ENCODE data around the gene ATP8B3.
A peak's percentile ranks its signal among the peaks of the same experiment; 100 is the strongest.

ATP8B3 gene

DNA sequence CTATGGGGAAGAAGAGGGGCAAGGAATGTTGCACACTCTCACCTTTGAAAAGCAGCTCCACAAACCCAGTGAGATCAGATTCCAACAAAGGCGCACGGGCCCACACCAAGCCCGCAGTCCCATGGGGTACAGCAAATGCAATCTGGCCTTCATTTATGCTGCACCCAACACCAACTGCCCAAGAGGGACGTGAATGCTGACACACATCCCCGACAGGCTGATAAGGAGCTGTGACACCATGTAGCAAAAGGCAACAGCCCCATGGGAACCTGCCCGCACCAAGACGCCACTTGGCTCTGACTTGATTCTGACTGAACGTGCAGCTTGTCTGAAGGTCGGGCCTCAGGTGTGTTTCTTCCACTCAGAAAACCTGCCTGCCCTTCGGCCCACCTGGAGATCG is 18.9 kb upstream of the ATP8B3 start:
- no peak for DNase-seq

DNA sequence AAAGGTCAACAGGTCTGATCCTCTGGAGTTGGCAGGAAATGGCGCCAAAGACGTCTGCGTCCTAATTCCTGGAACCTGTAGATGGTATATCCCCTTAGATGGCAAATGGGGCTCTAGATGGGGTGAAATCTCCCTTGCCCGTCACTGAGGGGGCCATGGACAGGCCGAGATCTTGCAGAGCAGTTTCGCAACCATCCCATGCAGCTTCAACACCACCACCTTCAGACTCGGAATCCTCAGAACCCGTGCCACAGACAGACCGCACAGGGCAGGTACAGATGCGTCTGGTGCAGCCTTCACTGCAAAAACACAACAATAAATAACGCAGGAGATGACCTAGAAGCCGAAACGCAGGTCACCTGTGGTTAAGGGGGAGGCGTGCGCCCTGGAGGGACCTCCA is 18.5 kb upstream of the ATP8B3 start:
- DNase-seq = no peak

DNA sequence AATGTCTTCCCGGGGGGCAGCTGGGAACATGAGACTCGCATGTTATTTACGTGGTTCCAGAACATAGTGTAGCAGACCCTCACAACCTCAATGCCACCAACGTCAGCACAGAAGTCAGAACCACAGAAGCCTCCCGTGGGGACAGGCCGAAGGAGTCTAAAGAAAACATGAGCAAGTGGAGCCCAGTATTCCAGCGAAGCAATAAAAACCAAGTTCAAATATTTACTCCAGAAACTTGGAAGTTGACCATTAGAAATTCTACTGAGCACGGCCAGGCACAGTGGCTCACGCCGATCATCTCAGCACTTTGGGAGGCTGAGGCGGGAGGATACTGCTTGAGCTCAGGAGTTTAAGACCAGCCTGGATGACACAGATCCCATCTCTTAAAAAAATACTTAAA is 17.9 kb upstream of the ATP8B3 start:
- no peak for DNase-seq

DNA sequence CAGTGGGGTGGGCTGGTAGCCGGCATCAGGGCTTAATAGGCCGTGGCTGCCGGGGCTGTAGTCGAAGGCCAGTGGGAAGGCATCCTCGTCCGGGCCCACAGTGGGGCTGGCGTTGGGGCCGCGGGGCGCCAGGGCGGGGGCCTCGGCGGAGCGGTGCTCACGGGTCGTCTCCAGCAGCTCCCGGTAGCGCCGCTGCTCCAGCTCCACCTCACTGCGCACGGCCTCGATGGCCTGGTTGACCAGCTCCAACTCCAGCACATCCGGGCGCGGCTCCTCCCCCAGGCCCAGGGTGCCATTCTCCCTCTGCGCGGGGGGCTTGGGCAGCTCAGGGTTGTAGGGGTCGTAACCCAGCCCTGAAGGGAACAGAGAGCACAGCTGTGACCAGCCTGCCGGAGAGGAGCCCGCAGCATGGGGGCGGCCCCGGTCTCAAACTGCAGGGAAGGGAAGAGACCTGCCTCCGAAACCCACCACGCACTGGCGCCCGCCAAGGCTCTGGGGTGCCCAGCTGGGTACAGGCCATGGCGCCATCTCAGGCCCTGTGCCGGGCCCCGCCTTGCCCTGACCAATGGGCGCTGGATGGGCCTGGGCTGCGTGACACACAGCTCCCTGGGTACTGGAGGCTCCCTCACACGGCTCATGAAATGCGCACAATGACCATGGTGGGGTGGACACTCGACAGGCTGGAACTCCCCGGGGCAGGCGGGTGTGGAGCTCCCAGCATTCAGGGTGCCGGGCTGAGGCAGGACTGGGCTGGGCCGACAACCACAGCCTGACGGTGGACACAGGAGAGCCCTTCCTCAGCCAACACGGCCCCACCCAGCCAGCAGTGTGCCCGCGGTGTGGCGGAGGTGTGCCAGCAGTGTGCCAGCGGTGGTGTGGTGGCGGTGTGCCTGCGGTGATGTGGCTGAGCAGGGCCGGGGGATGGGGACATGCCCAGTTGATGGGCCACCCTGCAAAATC is 16.5 kb upstream of the ATP8B3 start:
- DNase-seq = no peak

DNA sequence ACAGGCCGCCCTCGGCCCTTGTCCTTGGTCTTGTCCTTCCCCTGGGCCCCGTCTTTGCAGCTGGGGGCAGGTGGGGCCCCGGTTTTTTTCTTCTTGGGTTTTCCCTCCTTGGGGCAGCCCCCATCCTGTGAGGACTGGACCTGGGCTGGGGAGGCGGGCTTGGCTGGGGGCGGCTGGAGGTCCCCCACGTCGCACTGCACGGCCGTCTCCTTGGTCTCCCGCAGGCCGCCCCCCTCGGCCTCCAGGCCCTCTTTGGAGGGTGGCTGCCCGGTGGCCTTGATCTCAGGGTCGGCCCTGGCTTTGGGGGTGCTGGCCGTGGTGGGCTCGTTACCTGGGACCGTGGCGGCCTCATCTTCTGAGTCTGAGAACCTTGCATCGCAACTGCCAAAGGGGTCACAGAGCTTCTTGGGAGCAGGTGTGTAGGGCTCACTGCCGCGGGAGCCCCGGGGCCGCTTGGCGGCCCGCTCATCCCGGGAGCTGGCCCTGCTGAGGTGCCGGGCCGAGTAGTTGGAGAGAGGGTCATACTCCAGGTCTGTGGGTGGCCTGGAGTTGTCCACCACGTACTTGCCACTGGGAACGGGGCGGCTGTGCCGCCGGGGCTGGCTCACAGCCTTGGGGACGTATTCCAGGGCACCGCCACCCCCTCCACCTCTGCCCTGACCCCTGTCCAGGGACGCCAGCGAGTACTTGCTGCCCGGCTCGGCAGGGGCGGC is 15.6 kb upstream of the ATP8B3 start:
- no peak for DNase-seq

DNA sequence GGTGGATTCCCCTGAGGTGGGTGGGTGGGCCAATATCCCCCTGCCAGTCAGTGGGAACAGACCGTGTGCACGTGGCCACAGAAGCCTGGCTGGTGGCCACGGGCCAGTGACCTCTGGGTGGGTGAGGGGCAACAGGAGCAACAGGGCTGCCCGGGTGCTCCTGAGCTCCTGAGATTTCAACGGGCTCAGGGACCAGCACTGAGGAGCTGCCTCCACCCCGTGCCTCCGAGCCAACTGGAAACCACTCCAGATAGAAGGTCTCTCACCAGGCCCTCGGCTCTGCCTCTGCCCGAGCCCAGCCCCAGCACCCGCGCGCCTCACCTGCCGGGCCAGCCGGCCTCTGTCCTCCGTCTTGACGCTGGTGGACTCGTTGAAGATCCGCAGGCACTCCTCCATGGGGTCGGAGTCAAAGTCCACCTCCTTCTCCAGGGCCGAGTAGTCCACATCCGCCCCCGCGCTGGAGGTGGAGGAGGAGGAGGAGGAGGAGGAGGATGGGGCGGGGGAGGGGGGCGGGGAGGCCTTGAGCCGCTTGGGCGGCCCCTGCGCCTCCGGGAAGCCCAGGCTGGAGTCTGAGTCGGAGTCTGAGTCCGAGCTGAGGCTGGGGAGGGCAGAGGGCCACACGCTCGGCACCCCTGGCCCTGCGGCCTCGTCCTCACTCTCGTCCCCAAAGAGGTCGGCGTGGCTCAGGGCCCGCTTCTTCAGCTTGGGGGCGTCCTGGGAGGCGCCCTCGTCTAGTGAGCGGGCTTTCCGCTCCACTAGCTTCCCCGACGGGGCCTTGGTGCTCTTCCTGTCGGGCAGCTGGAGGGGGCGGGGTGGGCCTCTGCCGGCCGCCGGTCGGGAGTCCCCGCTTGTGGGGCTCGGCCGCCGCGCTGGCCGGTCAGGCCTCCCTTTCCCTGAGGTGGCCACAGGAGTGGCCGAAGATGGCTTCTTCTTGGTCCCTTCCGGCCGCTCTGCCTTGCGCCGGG is 14.8 kb upstream of the ATP8B3 start:
- no peak for DNase-seq

DNA sequence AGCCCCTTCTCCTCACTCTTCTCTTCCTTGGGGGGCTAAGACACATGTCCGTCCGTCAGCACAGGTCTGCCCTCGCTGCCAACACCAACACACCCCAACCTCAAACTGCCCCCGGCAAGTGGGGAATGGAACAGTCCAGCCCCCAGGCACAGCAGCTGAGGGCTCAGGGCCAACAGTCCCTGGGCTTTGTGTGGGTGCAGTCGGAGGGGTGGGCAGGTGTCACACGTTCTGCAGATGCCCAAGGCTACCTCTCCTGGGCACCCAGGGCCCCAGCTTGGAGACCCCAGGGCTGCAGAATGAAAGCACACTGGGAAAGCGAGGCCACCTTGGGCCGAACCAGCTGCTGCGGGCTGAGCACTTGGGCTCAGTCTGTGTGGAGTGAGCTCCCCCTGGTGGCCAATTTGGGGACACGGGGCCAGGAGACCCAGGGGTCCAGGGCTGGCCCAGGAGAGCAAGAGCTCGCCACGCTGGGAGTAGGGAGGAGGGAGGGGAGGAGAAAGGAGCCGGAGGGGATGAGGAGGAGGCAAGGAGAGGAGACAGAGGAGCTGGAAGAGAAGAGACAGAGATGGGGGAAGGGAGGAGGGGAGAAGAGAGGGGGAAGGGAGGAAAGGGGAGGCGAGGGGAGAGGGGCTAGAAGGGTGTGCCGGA is 14.0 kb upstream of the ATP8B3 start:
- peak; percentile 40 for DNase-seq

DNA sequence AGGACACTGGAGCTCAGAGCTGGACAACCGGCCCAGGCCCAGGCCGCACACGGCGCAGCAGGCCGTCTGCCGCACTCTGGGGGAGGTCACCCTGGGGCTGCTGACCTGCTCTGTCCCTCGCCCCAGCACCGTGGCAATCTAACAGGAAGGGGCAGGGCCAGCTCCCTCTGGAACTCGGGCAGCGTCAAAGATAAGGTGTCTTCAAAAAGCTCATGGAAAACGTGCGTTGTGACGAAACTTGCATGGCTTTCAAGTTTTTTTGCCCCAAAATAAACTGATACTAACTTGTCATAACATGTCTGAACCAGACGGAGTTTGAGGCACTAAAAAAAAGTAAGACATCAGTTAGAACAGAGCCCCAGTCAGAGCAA is 12.2 kb upstream of the ATP8B3 start:
- no peak for DNase-seq

DNA sequence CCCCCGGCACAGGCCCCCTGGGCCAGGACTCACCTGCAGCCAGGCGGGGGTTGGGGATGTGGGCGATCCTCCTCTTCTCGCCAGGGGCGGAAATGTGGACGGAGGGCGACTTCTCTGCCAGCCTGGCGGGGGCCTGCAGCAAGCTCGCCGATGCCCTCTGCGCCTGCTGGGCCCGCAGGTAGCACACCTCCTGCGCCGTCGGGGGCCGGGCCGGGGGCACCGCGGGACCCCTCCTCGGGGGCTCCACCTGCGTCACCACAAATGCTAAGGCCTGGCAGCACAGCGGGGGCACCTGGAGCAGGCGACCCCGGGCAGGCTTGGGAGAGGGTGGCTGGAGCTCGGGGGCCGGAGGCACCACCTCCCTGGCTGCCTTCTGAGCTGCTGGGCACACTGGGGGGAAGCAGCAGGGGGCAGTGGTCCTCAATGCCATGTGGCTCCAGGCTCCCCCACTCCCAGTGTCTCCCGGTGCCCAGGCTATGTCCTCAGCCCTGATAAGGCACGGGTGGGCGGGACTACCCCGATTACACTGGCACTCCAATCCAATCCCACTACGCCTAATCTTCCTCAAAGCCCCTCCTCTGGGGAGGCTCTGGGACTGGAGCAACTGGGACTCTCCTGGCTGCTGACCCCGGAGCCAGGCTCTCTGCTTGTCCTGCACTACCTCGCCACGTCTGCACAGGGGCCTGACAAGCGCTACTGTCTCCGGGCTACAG is 11.6 kb upstream of the ATP8B3 start:
- DNase-seq = no peak

DNA sequence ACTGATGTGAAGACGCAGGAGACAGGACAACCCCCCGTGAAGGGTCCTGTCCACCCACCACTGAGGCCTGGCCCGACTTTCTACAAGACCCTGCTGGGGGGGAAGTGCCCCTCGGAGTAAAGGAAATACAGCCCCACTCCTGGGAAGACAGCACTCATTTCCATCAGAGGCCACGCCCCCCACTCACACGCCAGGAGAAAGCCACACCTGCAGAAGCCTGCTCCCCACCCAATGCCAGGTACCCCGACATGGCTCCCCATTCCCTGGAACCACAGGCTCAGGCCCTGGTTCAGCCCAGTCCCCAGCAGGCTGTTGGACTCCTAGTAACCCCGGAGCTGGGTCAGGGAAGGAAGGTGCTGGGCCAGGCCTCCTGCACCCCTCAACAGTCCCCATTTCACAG is 10.9 kb upstream of the ATP8B3 start:
- DNase-seq = no peak

DNA sequence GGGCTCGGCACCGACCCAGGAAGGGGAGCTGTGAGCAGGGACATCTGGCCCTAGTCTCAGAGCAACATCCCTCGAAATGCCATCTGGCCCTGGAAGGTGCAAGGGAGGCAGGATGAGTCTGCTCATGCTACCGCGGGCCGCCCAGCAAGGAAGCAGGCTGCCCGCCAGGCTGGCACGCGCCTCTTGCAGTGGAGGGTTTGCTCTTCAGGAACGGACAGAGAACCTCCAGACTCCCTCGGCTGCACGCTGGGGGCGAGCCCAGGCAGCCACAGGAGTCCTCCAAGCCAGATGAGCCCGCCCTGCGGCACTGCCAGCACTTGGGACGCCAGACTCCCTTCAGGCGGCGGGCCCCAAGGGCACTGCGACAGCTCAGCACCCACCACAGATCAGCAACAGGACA is 10.1 kb upstream of the ATP8B3 start:
- DNase-seq = no peak

DNA sequence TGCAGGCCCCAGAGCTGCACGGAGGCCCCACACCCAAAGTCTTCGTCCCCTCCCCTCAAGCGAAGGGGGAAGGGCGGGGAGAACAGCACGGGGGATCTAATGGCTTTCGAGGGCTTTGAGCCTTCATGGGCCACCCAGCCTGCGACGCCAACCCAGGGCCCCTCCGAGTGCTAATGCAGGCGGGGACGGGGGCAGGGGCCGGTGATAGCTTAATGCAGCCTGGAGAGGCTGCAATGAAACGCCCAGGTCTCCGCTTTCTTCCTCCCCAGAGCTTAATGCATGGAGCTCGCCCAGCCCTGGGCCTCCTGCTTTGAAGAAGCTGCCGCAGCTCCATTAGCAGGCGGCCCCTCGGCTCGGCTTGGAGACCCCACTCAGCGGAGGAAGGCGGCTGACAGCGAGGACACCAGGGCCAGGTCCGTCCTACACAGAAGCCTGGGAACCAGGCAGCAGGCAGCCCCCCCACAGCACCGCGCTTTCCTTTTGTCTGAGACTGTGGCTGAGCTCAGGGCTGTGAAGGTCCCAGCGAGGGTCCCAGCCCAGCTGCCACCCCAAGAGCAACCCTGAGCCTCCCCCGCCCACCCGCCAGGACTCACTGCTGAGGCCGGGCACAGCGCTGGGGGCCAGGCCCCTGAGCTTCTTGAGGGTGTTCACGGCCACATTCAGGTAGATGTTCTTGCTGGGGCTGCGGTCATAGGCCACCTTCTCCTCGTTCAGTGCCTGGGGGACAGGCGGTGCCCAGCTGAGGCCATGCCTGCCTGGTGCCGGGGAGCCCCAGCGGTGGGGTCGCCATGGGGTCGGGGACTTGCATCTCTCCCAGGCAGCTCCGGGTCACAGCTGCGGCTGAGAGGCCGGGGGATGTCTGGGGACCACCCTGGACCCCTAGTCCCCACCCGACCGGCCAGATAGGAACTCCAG is 7.5 kb upstream of the ATP8B3 start:
- no peak for DNase-seq

DNA sequence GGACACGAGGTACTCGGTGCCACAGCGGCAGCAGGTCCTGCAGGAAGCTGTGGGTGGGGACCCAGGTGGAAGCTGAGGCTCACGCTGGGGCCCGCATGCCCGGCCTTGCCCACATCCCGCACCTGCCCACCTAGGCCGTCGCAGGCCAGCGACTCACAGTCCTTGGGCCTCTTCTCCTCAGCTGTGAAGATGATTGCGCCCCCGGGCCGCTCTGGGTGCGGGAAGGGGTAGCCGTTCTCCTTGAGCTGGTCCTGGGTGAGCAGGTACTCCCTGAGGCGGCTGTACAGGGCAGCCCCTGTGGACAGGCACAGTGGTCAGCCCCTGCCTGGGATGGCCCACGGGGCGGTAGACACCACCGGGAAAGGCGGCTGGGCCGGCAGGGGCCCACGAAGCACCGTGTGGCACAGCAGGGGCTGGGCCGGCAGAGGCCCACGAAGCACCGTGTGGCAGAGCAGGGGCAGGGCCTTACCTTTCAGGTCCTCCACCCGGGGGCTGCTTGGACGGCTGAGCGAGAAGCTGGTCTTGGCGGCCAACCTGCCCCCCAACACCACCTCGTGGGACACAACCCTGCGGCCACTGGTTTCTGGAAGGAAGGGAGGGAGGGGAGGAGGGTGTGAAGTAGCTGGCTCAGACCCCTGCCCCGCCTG is 6.6 kb upstream of the ATP8B3 start:
- no peak for DNase-seq

DNA sequence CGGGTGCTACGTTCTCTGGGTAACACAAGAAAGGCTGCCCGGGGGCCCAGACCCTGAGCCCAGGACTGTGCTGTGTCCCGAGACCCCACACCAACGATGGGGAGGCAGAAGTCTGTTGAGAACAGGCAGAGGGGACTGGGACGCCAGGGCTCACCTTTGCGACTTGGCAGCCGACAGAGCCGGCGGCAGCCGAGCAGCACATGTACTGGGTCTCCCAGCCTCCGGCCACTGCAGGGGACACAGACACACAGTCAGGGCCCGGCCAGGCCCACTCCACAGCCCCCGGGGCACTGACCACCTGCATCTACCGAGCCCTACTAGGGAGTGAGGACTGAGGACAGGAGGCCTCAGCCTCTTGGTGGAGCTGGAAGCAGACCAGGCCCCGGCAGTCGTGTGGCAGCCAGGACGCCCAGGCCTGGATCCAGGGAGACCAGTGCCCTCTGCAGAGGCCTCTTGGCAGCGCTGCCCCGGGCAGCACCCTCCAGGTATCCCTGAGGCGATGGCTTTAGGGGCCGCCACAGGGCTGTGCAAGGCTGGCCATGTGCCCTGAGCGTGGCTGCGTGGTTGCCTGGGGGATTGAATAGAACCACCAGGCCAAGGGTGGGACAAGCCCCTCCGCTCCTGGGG is 5.6 kb upstream of the ATP8B3 start:
- no peak for DNase-seq

DNA sequence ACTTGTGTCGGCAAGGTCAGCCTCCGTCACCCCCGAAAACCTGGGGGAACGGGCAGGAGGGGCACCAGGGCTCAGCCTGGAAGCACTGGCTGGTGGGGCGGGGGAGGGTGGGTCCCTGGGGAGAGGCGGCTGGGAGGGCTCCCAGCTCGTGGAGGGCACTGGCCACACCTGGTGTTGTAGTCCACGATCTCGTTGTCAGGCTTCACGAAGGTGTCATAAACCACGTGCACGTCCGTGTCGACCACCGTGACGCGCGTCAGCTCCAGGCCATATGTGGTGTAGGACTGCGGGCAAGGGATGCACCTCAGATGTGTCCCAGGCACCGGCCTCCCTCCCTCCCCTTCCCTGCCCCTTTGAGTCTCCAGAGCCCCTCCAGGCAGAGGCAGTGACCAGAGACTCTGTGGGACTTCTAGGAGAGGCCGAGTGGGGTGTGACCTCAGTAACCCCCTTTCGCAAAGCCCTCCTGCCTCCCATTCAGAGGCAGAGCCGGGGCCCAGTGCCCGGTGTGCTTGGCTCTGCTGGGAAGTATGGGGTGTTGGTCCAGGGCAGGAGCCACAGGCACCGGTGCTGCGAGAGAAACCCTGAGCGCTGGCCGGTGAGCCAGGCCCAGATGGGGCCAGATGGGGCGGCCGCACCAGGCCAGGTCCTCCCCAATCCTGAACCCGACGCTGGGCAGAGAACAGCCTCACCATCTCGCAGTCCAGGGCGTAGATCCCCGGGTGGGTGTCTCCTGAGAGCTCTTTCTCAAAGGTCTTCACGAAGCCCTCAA is 4.6 kb upstream of the ATP8B3 start:
- no peak for DNase-seq

DNA sequence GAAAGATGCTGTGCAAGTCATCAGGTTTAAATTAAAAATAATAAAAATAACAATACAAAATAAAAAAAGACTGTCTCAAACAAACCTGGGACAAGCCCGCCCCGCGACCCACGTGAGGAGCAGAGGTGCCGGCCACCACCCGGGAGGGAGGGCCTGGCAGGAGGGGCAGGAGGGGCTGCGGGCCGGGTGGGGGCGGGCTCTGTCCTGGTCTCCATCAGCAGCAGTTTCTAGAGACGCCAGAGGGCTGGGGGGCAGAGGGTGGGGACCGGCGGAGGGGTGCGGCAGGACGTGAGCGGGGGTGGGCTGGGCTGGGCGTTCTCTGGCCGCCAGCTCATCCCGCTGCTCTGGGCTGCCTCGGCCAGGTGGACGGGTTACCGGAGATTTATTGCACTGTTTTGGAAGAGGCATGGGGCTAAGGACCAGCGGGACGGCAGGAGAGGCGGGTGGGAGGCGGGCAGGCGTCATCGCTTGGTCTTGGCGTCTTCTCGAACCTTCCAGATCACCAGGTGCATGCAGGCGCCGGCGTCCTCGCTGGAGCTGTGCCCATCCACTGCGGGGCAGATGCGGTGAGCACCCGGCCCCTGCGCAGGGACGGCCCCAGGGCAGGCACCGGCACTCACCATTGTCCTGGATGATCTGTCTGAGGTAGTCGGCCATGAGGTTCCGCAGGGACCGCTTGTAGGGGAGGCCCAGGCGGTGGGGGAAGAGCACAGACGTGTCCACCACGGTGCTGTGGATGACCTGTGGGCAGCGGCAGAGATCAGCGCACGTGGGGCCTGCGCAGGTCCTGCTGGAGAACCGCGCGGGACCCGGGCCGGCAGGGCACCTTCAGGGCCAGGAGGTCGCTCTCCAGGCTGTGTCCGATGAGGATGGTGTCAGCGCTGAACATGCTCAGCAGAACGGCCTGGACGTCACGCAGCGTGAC is 3.8 kb upstream of the ATP8B3 start:
- no peak for DNase-seq

DNA sequence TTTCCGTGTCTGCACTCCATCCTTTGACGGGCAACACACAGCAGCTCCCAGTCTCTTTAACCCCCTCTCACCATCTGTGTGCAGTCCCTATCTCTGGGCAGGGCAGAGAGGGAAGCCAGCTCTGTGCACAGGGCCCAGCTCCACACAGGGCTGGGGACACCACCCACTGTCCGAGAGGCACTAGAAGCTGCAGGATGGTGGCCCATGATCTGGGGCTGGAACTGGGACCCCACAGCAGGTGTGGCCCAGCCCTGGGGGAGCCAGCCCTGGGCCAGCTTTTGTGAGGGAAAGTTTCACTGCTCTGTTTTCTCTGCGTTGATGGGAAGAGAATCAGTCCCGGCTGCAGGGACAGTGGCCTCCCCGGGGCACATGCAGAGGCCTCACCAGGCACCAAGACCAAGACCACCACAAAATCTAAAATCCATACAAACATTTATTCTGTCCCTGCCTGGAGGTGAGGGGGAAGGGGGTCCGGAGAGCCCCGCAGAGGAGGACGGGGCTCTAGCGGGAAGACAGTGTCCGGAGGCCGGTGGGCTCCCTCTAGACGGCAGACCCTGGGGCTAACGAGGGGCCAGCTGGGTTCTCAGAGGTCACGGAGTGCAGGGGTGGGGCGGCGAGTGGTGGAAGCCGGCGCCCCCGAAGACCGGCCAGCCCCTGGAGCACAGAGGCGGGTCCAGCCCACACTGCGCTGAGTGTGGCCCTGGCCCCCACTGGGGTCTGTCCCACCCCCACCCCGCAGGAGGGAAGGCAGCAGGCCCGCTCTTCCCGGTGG is 2.9 kb upstream of the ATP8B3 start:
- DNase-seq = no peak
